Nephron progenitor cell (in vitro differentiated cells): Measurements from ENCODE around the gene DERL2.

Source experiments
- DNase-seq: peaks from one replicate; pipeline ENCODE4 v3.0.0; 2021
- H3K27ac Mint-ChIP-seq: 2 replicates; pipeline ENCODE4 v1.8.0; 2021; ENCODE audit warnings: mild to moderate bottlenecking, moderate library complexity, mixed read lengths
- H3K27me3 Mint-ChIP-seq: 2 replicates; pipeline ENCODE4 v1.8.0; 2021; ENCODE audit warnings: mild to moderate bottlenecking, low read depth, mixed read lengths; ENCODE audit not compliant: poor library complexity
- H3K36me3 Mint-ChIP-seq: 2 replicates; pipeline ENCODE4 v1.8.0; 2021; ENCODE audit warnings: low read depth, mixed read lengths
- H3K4me1 Mint-ChIP-seq: 2 replicates; pipeline ENCODE4 v1.8.0; 2021; ENCODE audit warnings: mixed read lengths
- H3K4me3 Mint-ChIP-seq: 2 replicates; pipeline ENCODE4 v1.8.0; 2021; ENCODE audit warnings: mild to moderate bottlenecking, moderate library complexity, mixed read lengths
- H3K9me3 Mint-ChIP-seq: 2 replicates; pipeline ENCODE4 v1.8.0; 2021; ENCODE audit warnings: mild to moderate bottlenecking, moderate library complexity, mixed read lengths
- CTCF ChIP-seq: fragments of 200-600 bp; sonication (generic); IDR thresholded peaks from 2 replicates; pipeline ENCODE4 v1.5.0; 2021; ENCODE audit warnings: antibody characterized with exemption

Gene DERL2

GRCh38 chr17:5467416-5467815 lies 18.6 kb downstream of the DERL2 start:
- Mint-ChIP-seq H3K4me1 (peaks cover 38% of the 10 kb centered on the region), H3K9me3 (no peaks in the 10 kb centered on the region), H3K27ac (peak overlapping the region; percentile 20), H3K36me3 (peaks cover 24% of the 10 kb centered on the region), H3K4me3 (peak overlapping the region; percentile 93), H3K27me3 (peaks cover 3% of the 10 kb centered on the region)
- DNase-seq: no peak
- no peak for TF ChIP-seq CTCF

DNA sequence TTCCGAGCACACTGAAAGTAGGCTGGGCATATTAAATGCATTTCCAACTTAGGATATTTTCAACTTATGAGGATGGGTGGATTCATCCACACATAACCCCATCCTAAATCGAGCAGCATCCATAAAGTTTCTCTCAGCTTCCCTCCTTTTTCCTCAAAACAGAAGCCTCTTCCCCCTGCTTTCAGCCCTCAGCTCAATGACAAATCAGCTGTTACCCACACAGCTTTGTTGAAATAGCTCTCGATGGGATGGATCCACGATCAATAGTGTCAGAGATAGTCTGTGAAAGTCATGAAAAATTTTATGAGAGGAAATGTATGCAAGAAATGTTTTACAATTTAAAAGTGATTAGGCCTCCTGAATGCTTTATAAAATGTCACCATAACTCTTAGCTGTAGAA lies 19.7 kb downstream of the DERL2 start:
- Mint-ChIP-seq H3K27me3 (peaks cover 3% of the 10 kb centered on the region), H3K9me3 (no peaks in the 10 kb centered on the region)

GRCh38 chr17:5464717-5465507 lies 21.1 kb downstream of the DERL2 start:
- peak overlapping the region; percentile 54 for H3K27ac Mint-ChIP-seq
- no peak for DNase-seq
- no peak for TF ChIP-seq CTCF
- H3K36me3 Mint-ChIP-seq: peaks cover 29% of the 10 kb centered on the region
- H3K27me3 Mint-ChIP-seq: peaks cover 3% of the 10 kb centered on the region
- no peaks in the 10 kb centered on the region for H3K9me3 Mint-ChIP-seq
- peaks cover 38% of the 10 kb centered on the region for H3K4me1 Mint-ChIP-seq
- H3K4me3 Mint-ChIP-seq: no peak overlapping the region

More for the DNA sequence above, 19.7 kb downstream of the DERL2 start:
- Mint-ChIP-seq H3K36me3 (peaks cover 20% of the 10 kb centered on the region), H3K4me3 (peak overlapping the region; percentile 93), H3K27ac (peak overlapping the region; percentile 46), H3K4me1 (peaks cover 38% of the 10 kb centered on the region)
- no peak for TF ChIP-seq CTCF
- no peak for DNase-seq

GRCh38 chr17:5446786-5447185 lies 39.2 kb downstream of the DERL2 start:
- no peak overlapping the region for H3K27ac Mint-ChIP-seq
- no peaks in the 10 kb centered on the region for H3K9me3 Mint-ChIP-seq
- no peak for DNase-seq
- H3K4me3 Mint-ChIP-seq: no peak overlapping the region
- no peaks in the 10 kb centered on the region for H3K27me3 Mint-ChIP-seq
- no peak for TF ChIP-seq CTCF
- H3K4me1 Mint-ChIP-seq: no peaks in the 10 kb centered on the region
- H3K36me3 Mint-ChIP-seq: peaks cover 80% of the 10 kb centered on the region

DNA sequence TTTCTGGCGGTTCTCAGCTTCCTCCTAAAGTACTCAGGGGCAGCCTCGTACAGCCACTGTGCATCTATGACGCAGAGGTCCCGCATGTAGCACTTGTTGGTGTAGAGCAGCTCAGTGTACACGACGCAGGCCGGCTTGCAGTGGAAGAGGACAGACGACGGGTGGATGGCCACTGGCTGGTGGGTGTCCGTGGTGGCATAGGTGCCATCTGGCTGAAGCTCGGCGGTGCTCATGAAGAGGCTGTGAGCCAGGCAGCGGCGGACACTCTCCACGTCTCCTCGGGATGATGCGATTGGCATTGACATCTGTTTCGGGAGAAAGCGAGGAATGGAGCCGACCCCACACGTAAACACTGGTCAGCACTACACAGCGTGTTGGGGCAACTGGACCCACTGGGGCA lies 41.8 kb downstream of the DERL2 start:
- Mint-ChIP-seq H3K27me3 (no peaks in the 10 kb centered on the region), H3K36me3 (peaks cover 66% of the 10 kb centered on the region), H3K27ac (no peak overlapping the region), H3K9me3 (no peaks in the 10 kb centered on the region), H3K4me3 (no peak overlapping the region), H3K4me1 (peaks cover 10% of the 10 kb centered on the region)
- TF ChIP-seq CTCF: no peak
- no peak for DNase-seq

DNA sequence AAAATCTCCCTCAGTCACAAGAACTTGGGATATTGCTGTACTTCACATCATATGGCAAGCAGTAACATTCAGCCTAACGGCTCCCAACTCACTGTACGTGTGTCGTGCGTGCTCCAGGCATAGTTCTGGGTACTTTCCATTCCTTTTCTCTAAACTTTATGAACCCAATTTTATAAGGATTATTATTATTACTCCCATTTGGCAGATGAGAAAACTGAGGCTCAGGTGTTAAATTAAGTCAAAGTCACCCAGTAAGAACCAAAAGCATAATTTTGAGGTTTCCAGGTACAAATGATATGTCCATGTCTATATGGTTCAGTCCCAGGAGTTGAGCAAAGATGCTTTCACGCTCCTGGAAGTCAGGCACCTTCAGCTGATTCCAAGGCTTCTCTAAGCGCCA lies 42.2 kb downstream of the DERL2 start:
- no peaks in the 10 kb centered on the region for H3K27me3 Mint-ChIP-seq

More for the DNA sequence above, 42.2 kb downstream of the DERL2 start:
- H3K9me3 Mint-ChIP-seq: no peaks in the 10 kb centered on the region
- no peak for DNase-seq
- H3K27ac Mint-ChIP-seq: no peak overlapping the region
- H3K4me3 Mint-ChIP-seq: no peak overlapping the region
- peaks cover 62% of the 10 kb centered on the region for H3K36me3 Mint-ChIP-seq
- TF ChIP-seq CTCF: no peak
- H3K4me1 Mint-ChIP-seq: peaks cover 10% of the 10 kb centered on the region
